Activated naive CD8-positive, alpha-beta T cell treated with anti-CD3 and anti-CD28 coated beads, Interleukin-2, amount 10 ng/mL, durations not matched to agents 7 days and 5 days (primary cell): ENCODE data around the gene CLTCL1. TPM values are rescaled to one million over a fixed set of nuclear protein-coding genes. Genes with fewer than 3 reads are reported as not detected.

ENCODE experiments used
- ATAC-seq: fragments of 150-1000 bp; cut with Tn5 transposase; one replicate; pipeline ENCODE4 v1.10.0; 2021; ENCODE audit warnings: low read depth, moderate library complexity
- POLR2A ChIA-PET: fragments of 350-600 bp; sonication (Branson Sonifier 250); formaldehyde crosslinking; loops from one replicate; lab custom pipeline; 2021; ENCODE audit warnings: antibody characterized with exemption; lab: Charles Lee
- DNase-seq: peaks from one replicate; pipeline ENCODE4 v3.0.0; 2021
- H3K27ac Mint-ChIP-seq: one replicate; pipeline ENCODE4 v1.8.0; 2022; ENCODE audit warnings: mild to moderate bottlenecking, mixed read lengths
- H3K27me3 Mint-ChIP-seq: one replicate; pipeline ENCODE4 v1.8.0; 2022; ENCODE audit warnings: mild to moderate bottlenecking, moderate library complexity, mixed read lengths
- H3K36me3 Mint-ChIP-seq: one replicate; pipeline ENCODE4 v1.8.0; 2021; ENCODE audit warnings: mild to moderate bottlenecking, mixed read lengths
- H3K4me1 Mint-ChIP-seq: one replicate; pipeline ENCODE4 v1.8.0; 2021; ENCODE audit warnings: mixed read lengths
- H3K4me3 Mint-ChIP-seq: one replicate; pipeline ENCODE4 v1.8.0; 2022; ENCODE audit warnings: mild to moderate bottlenecking, moderate library complexity, mixed read lengths
- H3K9me3 Mint-ChIP-seq: one replicate; pipeline ENCODE4 v1.8.0; 2021; ENCODE audit warnings: mixed read lengths
- total RNA-seq, 2 experiments: library from RNA; stranded (reverse); gene quantifications; one replicate each; pipeline ENCODE4 v1.2.3, GENCODE V29; 2021

CLTCL1 gene
- total RNA-seq, 2 experiments from 2014 or later = 0.62 to 1.3 TPM

- Mint-ChIP-seq H3K4me3 (no peak overlapping the region), H3K27me3 (peaks cover 8% of the 10 kb centered on the region), H3K36me3 (no peaks in the 10 kb centered on the region), H3K4me1 (no peaks in the 10 kb centered on the region), H3K9me3 (no peaks in the 10 kb centered on the region), H3K27ac (no peak overlapping the region)
- POLR2A ChIA-PET = no interaction called here
- ATAC-seq (no peak), DNase-seq (no peak)
These were observed 90.2 kb downstream of the CLTCL1 start for GRCh38 chr22:19201130-19201868.

DNA sequence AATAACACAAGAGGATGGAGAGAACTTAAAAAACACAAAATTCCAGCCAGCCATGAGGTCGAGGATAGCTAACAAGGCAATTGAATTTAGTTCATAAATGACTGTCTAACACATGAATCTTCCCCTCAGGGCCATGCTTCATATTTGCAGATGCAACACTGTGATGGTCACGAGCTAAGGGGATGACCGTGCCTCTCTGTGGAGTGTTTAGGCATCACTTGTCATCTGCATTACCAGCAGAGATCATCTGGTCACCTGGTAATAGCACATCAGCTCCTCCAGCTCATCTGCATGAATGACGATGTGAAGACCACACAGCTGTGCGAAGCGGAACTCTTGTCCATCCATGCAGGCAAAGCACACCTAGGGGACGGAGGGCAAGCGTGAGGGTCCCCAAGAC lies 92.0 kb downstream of the CLTCL1 start:
- Mint-ChIP-seq H3K36me3 (no peaks in the 10 kb centered on the region), H3K4me3 (no peak overlapping the region), H3K9me3 (no peaks in the 10 kb centered on the region), H3K4me1 (peaks cover 13% of the 10 kb centered on the region), H3K27ac (no peak overlapping the region), H3K27me3 (peaks cover 8% of the 10 kb centered on the region)
- ATAC-seq (no peak), DNase-seq (no peak)
- POLR2A ChIA-PET = no interaction called here

DNA sequence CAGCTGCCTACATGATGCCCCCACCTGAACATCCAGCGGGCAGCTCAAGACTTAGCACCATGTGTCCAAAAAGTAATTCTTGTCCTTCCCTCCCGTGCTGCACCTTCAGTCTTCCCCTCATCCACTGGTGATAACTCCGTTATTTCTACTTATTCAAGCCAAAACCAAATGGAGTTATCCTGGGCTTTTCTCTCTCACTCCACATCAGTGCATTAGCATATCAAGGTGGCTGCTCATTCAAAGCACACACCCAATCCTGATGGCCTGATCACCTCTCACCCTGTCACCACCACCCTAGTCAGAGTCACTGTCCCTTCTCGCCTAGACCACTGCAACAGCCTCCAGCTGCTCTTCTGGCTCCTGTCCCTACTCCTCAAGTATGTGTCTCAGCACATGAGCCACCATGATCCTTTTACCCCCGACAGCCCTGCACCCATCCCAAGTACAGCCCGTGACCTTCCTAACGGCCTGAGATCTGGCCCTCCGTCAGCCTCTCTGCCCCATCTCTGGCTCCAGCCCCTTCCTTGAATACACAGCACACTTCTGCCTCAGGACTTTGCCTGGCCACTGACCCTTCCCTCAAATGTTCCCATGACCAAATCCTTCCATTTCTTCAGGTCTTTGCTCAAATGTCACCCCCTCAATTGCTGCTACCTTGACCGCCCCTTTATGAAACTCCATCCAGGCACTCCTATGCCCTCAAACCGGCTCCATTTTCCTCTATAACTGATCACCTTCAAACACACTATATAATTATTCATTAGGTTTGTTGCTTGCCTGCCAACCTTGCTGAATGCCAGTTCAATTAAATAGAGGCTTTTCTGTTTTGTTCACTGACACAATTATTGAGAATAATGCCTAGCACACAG lies 93.3 kb downstream of the CLTCL1 start:
- H3K27ac Mint-ChIP-seq = no peak overlapping the region
- H3K9me3 Mint-ChIP-seq = peaks cover 1% of the 10 kb centered on the region
- H3K4me3 Mint-ChIP-seq = no peak overlapping the region
- POLR2A ChIA-PET = no interaction called here
- ATAC-seq = no peak
- H3K36me3 Mint-ChIP-seq = no peaks in the 10 kb centered on the region
- peaks cover 13% of the 10 kb centered on the region for H3K4me1 Mint-ChIP-seq
- no peak for DNase-seq
- H3K27me3 Mint-ChIP-seq = peaks cover 11% of the 10 kb centered on the region

DNA sequence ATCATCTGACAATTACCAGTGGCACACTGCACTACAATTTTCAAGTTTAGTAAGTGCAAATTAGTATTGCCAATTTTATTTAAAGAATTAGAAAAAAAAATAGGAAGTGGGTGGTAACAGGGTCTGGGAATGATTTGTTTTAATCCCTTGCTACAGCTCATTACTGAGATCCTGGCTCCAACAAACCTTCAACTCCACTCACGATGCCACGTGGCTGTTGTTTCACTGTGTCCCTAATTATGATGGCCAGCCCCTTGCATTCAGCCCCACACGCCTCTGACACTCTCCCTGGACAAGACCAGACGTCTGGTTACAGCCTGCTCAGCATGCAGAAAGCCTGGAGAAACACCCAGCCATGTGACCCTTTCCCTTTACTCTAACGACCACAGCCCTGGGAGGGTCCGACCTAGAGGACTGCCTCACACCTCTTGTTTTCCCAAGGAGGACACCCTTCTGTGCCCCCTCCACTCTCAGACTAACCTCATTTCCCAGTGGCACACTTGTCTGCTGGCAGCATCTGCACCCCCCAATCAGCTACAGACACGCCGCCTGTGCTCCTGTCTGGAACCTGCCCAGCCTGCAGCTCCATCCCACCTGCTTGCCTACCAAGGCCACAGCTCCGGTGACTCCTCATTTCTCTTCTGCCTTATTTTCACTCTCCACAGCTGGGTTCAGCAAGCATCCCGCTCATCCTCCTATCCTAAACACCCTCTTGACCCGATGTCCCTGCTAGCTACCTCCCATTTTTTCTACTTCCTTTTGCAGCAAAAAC lies 94.5 kb downstream of the CLTCL1 start:
- Mint-ChIP-seq H3K27me3 (peaks cover 11% of the 10 kb centered on the region), H3K4me3 (no peak overlapping the region), H3K4me1 (peaks cover 13% of the 10 kb centered on the region), H3K9me3 (peaks cover 1% of the 10 kb centered on the region), H3K27ac (peak overlapping the region; percentile 6), H3K36me3 (no peaks in the 10 kb centered on the region)
- no peak for DNase-seq
- POLR2A ChIA-PET = no interaction called here
- ATAC-seq = no peak

DNA sequence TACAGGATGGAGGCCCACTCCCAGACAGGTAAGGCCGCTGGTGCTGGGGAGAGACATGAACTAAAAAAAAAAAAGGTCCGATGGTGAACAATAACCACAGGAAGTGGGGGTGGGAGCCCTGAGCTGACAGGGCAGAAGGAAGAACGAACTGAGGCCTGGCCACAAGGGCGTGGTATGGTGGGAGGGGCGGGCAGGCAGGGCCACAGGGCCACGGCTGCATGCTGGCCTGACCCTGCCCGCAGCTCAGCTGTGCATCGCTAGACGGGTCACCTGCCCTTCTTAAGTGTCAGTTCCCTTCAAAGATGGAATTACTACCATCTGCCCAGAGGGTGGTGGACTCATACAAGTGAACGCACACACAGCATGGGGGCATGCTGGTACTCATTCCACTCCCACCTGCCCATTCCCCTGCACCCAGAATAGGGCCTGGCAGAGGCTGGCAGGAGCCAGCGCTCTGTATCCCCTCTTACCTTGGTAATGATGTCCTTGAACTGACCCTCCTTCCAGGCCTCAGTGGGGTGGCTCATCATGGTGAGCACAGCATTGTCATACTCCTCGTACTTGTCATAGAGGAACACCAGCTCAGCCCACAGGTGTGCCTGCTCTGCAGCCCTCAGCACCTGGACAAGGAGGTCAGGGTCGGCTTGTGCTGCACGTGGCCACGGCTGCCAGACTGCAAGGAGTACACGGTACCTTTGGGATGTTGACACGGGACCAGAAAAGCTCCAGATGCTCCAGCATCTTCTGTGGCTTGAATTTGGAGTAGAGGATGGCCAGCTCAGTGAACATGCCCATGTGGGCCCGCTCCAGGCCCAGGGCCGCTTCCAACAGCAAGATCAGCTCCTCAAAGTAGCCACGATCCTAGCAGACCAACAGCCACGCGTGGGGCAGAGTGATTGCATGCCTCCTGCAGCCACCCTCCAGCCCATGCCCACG lies 95.5 kb downstream of the CLTCL1 start:
- Mint-ChIP-seq H3K27ac (peak overlapping the region; percentile 62), H3K9me3 (peaks cover 1% of the 10 kb centered on the region), H3K36me3 (no peaks in the 10 kb centered on the region), H3K4me1 (peaks cover 13% of the 10 kb centered on the region), H3K4me3 (peak overlapping the region; percentile 35), H3K27me3 (peaks cover 11% of the 10 kb centered on the region)
- DNase-seq (no peak), ATAC-seq (peak; percentile 57)
- POLR2A ChIA-PET = no interaction called here

DNA sequence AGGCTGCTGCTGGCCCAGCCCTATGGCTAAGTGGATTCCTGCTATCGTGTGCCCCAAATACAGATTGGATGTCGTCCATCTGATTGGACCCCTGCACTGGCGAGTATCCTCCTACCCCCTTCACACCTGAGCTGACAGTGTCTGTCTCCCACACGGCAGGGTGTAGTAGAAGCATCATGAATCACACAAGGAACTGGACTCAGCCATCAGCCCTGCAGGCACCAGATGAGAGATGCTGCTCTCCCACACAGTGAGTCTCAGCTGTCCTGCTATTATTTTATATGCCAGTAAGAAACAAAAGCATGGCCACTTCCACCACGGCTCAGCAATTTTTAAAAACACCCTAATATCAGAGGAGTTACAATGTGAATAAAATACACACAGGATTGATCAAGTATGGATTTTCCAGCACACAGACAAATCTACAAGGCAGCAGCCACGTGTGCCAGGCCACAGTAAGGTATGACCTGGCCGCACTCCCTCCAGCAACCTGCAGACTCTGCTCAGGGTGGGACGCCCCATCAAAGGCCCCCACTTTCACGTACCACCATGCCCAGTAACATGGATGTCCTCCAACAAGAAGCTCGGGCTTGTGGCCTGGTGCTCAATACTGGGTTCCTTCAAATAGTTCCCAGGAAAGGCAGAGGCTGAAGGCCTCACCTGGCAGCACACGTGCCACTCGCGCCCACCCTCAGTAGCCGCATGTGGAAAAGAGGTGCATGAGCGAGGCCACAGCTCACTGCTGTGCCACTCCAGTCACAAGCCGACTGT lies 96.6 kb downstream of the CLTCL1 start:
- Mint-ChIP-seq H3K27me3 (peaks cover 11% of the 10 kb centered on the region), H3K4me1 (peaks cover 13% of the 10 kb centered on the region), H3K4me3 (no peak overlapping the region), H3K27ac (peak overlapping the region; percentile 62), H3K36me3 (no peaks in the 10 kb centered on the region), H3K9me3 (peaks cover 1% of the 10 kb centered on the region)
- ATAC-seq (no peak), DNase-seq (no peak)
- POLR2A ChIA-PET = interaction anchor here (0.7 kb wide), 1 partner anchor 19 kb away, joined by 3 read pairs; no protein-coding TSS in a partner anchor

DNA sequence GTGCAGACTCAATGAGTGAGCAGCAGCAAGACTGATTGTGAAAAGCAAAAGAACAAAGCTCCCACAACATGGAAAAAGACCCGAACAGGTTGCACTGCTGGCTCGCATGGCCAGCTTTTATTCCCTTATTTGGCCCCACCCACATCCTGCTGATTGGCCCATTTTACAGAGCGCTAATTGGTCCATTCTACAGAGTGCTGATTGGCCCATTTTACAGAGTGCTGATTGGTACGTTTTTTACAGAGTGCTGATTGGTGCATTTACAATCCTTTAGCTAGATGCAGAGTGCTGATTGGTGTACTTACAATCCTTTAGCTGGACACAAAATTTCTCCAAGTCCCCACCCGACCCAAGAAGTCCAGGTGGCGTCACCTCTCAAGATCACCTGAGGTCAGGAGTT lies 97.6 kb downstream of the CLTCL1 start:
- no peak for DNase-seq
- no peak overlapping the region for H3K4me3 Mint-ChIP-seq
- POLR2A ChIA-PET = no interaction called here
- no peak for ATAC-seq
- H3K36me3 Mint-ChIP-seq = no peaks in the 10 kb centered on the region
- peaks cover 13% of the 10 kb centered on the region for H3K4me1 Mint-ChIP-seq
- peaks cover 8% of the 10 kb centered on the region for H3K27me3 Mint-ChIP-seq
- H3K9me3 Mint-ChIP-seq = peaks cover 1% of the 10 kb centered on the region
- no peak overlapping the region for H3K27ac Mint-ChIP-seq

DNA sequence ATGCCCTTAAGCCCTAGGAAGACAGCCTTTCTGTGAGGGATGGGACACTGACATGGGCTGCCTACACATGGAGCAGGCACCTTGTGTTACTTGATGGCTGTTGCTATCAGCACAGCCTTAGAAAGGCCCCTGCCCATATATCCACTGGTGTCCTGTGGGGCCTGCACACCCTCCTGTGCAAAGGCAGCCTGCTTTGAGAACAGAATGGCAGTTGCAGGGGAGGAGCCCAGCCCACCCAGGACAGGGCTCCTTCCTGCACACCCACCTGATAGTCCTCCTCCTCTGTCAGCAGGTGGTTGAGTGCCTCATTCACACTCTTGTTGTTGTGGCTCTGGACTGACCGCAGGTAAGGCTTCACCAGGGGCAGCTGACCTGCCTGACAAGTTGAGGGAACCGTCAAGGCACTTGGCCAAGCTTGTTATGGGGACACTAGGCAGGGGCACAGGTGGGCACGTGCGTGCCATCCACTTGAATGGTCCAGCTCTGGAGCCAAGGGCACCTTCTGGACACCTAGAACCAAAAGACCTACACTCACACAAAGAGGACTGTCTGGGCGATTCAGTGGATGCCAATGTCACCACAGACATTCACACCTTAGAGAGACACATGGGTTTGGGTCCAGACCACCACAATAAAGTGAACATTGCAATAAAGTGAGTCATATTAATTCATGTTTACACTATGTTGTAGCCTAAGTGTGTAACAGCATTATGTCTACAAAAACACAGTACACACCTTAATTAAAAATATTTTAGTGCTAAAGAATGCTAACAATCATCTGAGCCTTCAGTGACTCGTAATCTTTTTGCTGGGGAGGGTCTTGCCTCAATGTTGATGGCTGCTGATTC lies 103.6 kb downstream of the CLTCL1 start:
- H3K36me3 Mint-ChIP-seq = no peaks in the 10 kb centered on the region
- ATAC-seq = no peak
- H3K27me3 Mint-ChIP-seq = peaks cover 2% of the 10 kb centered on the region
- no peak overlapping the region for H3K27ac Mint-ChIP-seq
- H3K4me1 Mint-ChIP-seq = no peaks in the 10 kb centered on the region
- no peaks in the 10 kb centered on the region for H3K9me3 Mint-ChIP-seq
- POLR2A ChIA-PET = no interaction called here
- no peak overlapping the region for H3K4me3 Mint-ChIP-seq
- no peak for DNase-seq

GRCh38 chr22:19184276-19184997 lies 107.1 kb downstream of the CLTCL1 start:
- peaks cover 8% of the 10 kb centered on the region for H3K27me3 Mint-ChIP-seq
- no peak overlapping the region for H3K27ac Mint-ChIP-seq
- no peak for DNase-seq
- H3K36me3 Mint-ChIP-seq = no peaks in the 10 kb centered on the region
- H3K4me3 Mint-ChIP-seq = no peak overlapping the region
- no peak for ATAC-seq
- H3K9me3 Mint-ChIP-seq = no peaks in the 10 kb centered on the region
- POLR2A ChIA-PET = no interaction called here
- peaks cover 14% of the 10 kb centered on the region for H3K4me1 Mint-ChIP-seq

GRCh38 chr22:19183216-19183615 lies 108.3 kb downstream of the CLTCL1 start:
- H3K36me3 Mint-ChIP-seq = no peaks in the 10 kb centered on the region
- H3K4me3 Mint-ChIP-seq = no peak overlapping the region
- DNase-seq (no peak), ATAC-seq (no peak)
- H3K4me1 Mint-ChIP-seq = peaks cover 16% of the 10 kb centered on the region
- POLR2A ChIA-PET = interaction anchor here (0.8 to 1.3 kb wide), 2 partner anchors 8 to 297 kb away, joined by 4 to 5 read pairs; partner anchors contain the start of gene CDC45
- H3K9me3 Mint-ChIP-seq = no peaks in the 10 kb centered on the region
- H3K27me3 Mint-ChIP-seq = peaks cover 6% of the 10 kb centered on the region
- no peak overlapping the region for H3K27ac Mint-ChIP-seq
